Stimulated activated CD4-positive, alpha-beta T cell treated with anti-CD3 and anti-CD28 coated beads, Interleukin-4, amount 100 ng/mL, for 4 hours (primary cell): ENCODE measurements around the gene ALDH3B2.
"Not testable (repeated sequence)": the region's sequence is repeated elsewhere in the genome, so short reads cannot be mapped to it uniquely, and the experiment has no call there.

ENCODE experiments used
- DNase-seq, 2 experiments: peaks; one replicate each; pipeline ENCODE4 v3.0.0-alpha.2; 2020

ALDH3B2 gene

GRCh38 chr11:67685641-67686332, 11.4 kb upstream of the ALDH3B2 start:
- not testable (repeated sequence) for DNase-seq

GRCh38 chr11:67682126-67683034, 8.0 kb upstream of the ALDH3B2 start:
- DNase-seq, result not testable (repeated sequence)

- DNase-seq, result no peak
Measured at GRCh38 chr11:67680696-67681470, 6.5 kb upstream of the ALDH3B2 start.

GRCh38 chr11:67675058-67675747, 780 bp upstream of the ALDH3B2 start:
- no peak for DNase-seq

- no peak for DNase-seq
Measured at GRCh38 chr11:67673902-67674301, 521 bp downstream of the ALDH3B2 start.

GRCh38 chr11:67673358-67673757, 1.1 kb downstream of the ALDH3B2 start:
- no peak for DNase-seq

GRCh38 chr11:67671211-67671520, 3.3 kb downstream of the ALDH3B2 start:
- DNase-seq, result no peak

GRCh38 chr11:67670316-67671210, 3.9 kb downstream of the ALDH3B2 start:
- DNase-seq, result no peak

GRCh38 chr11:67668192-67668551, 6.3 kb downstream of the ALDH3B2 start:
- no peak for DNase-seq

- no peak for DNase-seq
Measured at GRCh38 chr11:67667490-67668191, 6.8 kb downstream of the ALDH3B2 start.

GRCh38 chr11:67666676-67667489, 7.5 kb downstream of the ALDH3B2 start:
- no peak for DNase-seq

- DNase-seq, result no peak
Measured at GRCh38 chr11:67666303-67666645, 8.1 kb downstream of the ALDH3B2 start.

GRCh38 chr11:67665541-67666302, 8.7 kb downstream of the ALDH3B2 start:
- no peak for DNase-seq

GRCh38 chr11:67664696-67665540, 9.5 kb downstream of the ALDH3B2 start:
- no peak for DNase-seq

GRCh38 chr11:67664213-67664585, 10.2 kb downstream of the ALDH3B2 start:
- no peak for DNase-seq

- DNase-seq, result no peak
Measured at GRCh38 chr11:67663532-67664212, 10.8 kb downstream of the ALDH3B2 start.

- no peak for DNase-seq
Measured at GRCh38 chr11:67662835-67663531, 11.4 kb downstream of the ALDH3B2 start.
